ENCODE data around the gene EFR3B.

Gene EFR3B

DNA sequence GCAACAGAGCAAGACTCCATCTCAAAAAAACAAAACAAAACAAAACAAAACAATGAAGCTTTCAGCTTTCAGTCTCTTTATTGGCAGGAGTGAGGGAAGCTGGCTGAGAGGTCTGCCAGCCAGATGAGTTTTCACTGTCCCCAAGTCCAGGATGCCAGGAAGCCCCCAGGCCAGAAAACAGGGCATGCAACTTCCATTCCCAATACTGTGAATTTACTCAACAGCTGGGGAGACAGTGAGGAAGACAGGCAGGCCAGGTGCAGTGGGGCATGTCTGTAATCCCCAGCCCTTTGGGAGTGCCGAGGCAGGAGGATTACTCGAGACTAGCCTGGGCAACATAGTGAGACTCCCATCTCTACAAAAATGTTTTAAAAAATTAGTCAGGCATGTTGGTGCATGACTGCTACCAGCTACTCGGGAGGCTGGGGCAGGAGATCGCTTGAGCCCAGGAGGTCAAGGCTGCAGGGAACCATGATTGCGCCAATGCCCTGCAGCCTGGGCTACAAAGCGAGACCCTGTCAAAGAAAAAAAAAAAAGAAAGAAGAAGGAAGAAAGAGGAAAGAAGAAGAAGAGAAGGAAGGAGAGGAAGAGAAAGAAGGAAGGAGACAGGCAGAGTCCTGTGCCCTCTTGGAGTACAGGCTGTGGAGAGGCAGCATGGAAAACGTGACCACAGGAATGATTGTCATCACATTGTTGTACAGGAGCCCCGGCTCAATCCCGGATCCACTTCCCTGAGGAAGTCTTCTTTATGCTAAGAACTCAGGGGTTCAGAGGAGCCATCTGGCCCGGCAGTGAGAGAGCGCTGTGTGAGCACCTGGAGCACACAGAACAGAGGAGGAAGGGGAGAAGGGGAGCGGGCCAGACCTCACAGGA is 155.7 kb downstream of the EFR3B start:
- no peak for DNase-seq

GRCh38 chr2:25198209-25198525 is 156.3 kb downstream of the EFR3B start:
- DNase-seq = no peak

GRCh38 chr2:25198576-25198975 is 156.7 kb downstream of the EFR3B start:
- no peak for DNase-seq

- DNase-seq = no peak
These were observed 159.4 kb downstream of the EFR3B start for GRCh38 chr2:25201265-25201664.

DNA sequence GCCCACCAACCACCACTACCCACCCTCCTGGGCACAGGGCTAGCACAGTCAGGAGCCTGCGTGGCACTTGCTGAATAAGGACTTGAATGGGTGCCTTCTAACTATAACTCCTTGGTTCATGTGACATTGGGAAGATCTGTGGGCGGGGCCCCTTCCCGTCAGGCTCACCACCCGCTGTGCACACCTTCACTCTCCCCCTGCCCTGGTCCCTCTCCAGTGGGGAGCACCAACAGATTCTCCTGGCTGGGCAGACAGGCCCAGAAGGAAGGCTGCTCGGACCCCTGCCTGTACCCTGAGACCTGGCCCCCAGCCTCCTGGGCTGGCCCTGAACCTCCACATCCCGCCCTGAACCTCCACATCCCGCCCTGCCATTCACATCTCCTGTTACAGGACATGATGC is 159.9 kb downstream of the EFR3B start:
- no peak for DNase-seq

DNA sequence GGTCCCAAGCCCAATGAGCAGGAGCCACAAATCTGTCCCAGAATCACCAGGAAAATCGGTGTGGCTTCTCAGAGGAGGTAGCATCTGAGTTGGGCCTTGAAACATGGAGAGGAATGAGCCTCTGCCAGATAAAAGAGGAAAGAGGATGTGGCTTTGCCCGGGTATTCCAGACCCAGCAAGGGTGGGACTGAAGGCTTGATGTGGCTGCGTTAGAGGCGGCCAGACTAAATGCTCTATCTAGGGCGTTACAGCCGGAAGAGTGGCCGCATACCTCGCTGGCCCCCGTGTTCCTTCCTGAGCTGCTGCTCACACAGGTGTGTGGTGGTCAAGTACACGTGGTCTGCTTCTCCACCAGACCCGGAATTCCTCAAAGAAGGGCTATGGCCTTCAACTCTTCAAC is 160.4 kb downstream of the EFR3B start:
- no peak for DNase-seq

GRCh38 chr2:25204190-25204838 is 162.4 kb downstream of the EFR3B start:
- no peak for DNase-seq

- no peak for DNase-seq
These were observed 165.2 kb downstream of the EFR3B start for GRCh38 chr2:25207078-25207545.

Data from NCI-H526 treated with DMSO at 0.1 percent for 48 hours (cell line).